GM23338 (cell line): ENCODE measurements around the gene ATP5MG. TPM values are rescaled to one million over a fixed set of nuclear protein-coding genes. Genes with fewer than 3 reads are reported as not detected.

Experiments used
- ATAC-seq: fragments of 200-7000 bp; cut with Tn5 transposase; 3 replicates; pipeline ENCODE4 v1.9.1; 2020
- DNase-seq: peaks from one replicate; pipeline ENCODE4 v3.0.0-alpha.2; 2015; ENCODE audit warnings: low spot score
- H2AFZ ChIP-seq: fragments of 200-600 bp; sonication (generic); 2 replicates; pipeline ENCODE4 v1.8.0; 2016; ENCODE audit warnings: antibody characterized with exemption, mild to moderate bottlenecking, moderate library complexity
- H3F3A ChIP-seq: fragments of 200-600 bp; sonication (generic); replicated peaks from 2 replicates; pipeline ENCODE4 v1.8.0; 2017; ENCODE audit warnings: antibody characterized with exemption, mixed run types, low read depth
- H3K27ac ChIP-seq: fragments of 200-600 bp; sonication (generic); 2 replicates; pipeline ENCODE4 v1.6.1; 2016; ENCODE audit warnings: low read depth
- H3K27me3 ChIP-seq: fragments of 200-600 bp; sonication (generic); 2 replicates; pipeline ENCODE4 v1.8.0; 2016; ENCODE audit warnings: mild to moderate bottlenecking, mixed run types, moderate library complexity; ENCODE audit not compliant: insufficient read depth
- H3K36me3 ChIP-seq: fragments of 200-600 bp; sonication (generic); 2 replicates; pipeline ENCODE4 v1.8.0; 2016; ENCODE audit warnings: mild to moderate bottlenecking; ENCODE audit not compliant: insufficient read depth
- H3K4me1 ChIP-seq: fragments of 200-600 bp; sonication (generic); 2 replicates; pipeline ENCODE4 v1.8.0; 2016; ENCODE audit warnings: mild to moderate bottlenecking, moderate library complexity; ENCODE audit not compliant: insufficient read depth
- H3K4me2 ChIP-seq: fragments of 200-600 bp; sonication (generic); 2 replicates; pipeline ENCODE4 v1.7.1; 2017; ENCODE audit warnings: mixed run types
- H3K4me3 ChIP-seq: fragments of 200-600 bp; sonication (generic); 2 replicates; pipeline ENCODE4 v1.6.1; 2016; ENCODE audit warnings: mixed run types
- H3K79me2 ChIP-seq: fragments of 200-600 bp; sonication (generic); replicated peaks from 2 replicates; pipeline ENCODE4 v1.8.0; 2017; ENCODE audit warnings: mild to moderate bottlenecking; ENCODE audit not compliant: insufficient read depth
- H3K9me2 ChIP-seq: fragments of 200-600 bp; sonication (generic); 2 replicates; pipeline ENCODE4 v1.8.0; 2017; ENCODE audit not compliant: insufficient read depth
- H4K20me1 ChIP-seq: fragments of 200-600 bp; sonication (generic); replicated peaks from 2 replicates; pipeline ENCODE4 v1.8.0; 2017; ENCODE audit warnings: mild to moderate bottlenecking; ENCODE audit not compliant: insufficient read depth
- H3K27ac Mint-ChIP-seq: 2 replicates; pipeline ENCODE4 v1.8.0; 2020; ENCODE audit warnings: inconsistent platforms, mild to moderate bottlenecking, moderate library complexity, mixed read lengths
- H3K27me3 Mint-ChIP-seq: 3 replicates; pipeline ENCODE4 v1.8.0; 2022; ENCODE audit warnings: low read depth, mild to moderate bottlenecking, moderate library complexity, mixed read lengths, inconsistent platforms; ENCODE audit not compliant: insufficient read depth, poor library complexity
- H3K36me3 Mint-ChIP-seq: 3 replicates; pipeline ENCODE4 v1.8.0; 2021; ENCODE audit warnings: low read depth, mild to moderate bottlenecking, inconsistent platforms, moderate library complexity, mixed read lengths
- H3K4me1 Mint-ChIP-seq: 3 replicates; pipeline ENCODE4 v1.8.0; 2020; ENCODE audit warnings: mild to moderate bottlenecking, inconsistent platforms, mixed read lengths
- H3K4me3 Mint-ChIP-seq: 3 replicates; pipeline ENCODE4 v1.8.0; 2021; ENCODE audit warnings: moderate library complexity, mild to moderate bottlenecking, inconsistent platforms, mixed read lengths
- H3K9me3 Mint-ChIP-seq: 3 replicates; pipeline ENCODE4 v1.8.0; 2020; ENCODE audit warnings: moderate library complexity, mild to moderate bottlenecking, inconsistent platforms, mixed read lengths
- CREB1 ChIP-seq: fragments of 250-450 bp; sonication (Bioruptor Pico); IDR thresholded peaks from 2 replicates; pipeline ENCODE4 v1.5.0; 2020; ENCODE audit warnings: low read depth, mild to moderate bottlenecking, moderate library complexity
- CTCF ChIP-seq, 2 experiments: fragments of 200-600 bp in 1 of 2; sonication (generic) in 1 of 2; conservative IDR thresholded peaks; 2 replicates each; pipeline versions ENCODE4 v1.5.1 to v1.6.1; 2016 to 2017; ENCODE audit warnings: antibody characterized with exemption in 2 of 2, low read depth in 2 of 2, mild to moderate bottlenecking in 2 of 2, moderate library complexity in 1 of 2
- EZH2 ChIP-seq: fragments of 200-600 bp; sonication (generic); IDR thresholded peaks from one replicate; pipeline ENCODE4 v1.8.0; 2017; ENCODE audit warnings: antibody characterized with exemption, mild to moderate bottlenecking, low read depth; ENCODE audit not compliant: unreplicated experiment
- EZH2phosphoT487 ChIP-seq: fragments of 200-600 bp; sonication (generic); IDR thresholded peaks from one replicate; pipeline ENCODE4 v1.8.1; 2018; ENCODE audit warnings: antibody characterized with exemption; ENCODE audit not compliant: unreplicated experiment
- JUNB ChIP-seq: IDR thresholded peaks from one replicate; pipeline ENCODE4 v1.6.1; 2016; ENCODE audit warnings: antibody characterized with exemption; ENCODE audit not compliant: unreplicated experiment
- NANOG ChIP-seq: IDR thresholded peaks from 2 replicates; pipeline ENCODE4 v1.6.1; 2016; ENCODE audit warnings: antibody characterized with exemption, borderline replicate concordance
- POLR2AphosphoS5 ChIP-seq: IDR thresholded peaks from 2 replicates; pipeline ENCODE4 v1.6.1; 2016; ENCODE audit warnings: antibody characterized with exemption, low read depth
- REST ChIP-seq: IDR thresholded peaks from one replicate; pipeline ENCODE4 v1.6.1; 2018; ENCODE audit warnings: antibody characterized with exemption; ENCODE audit not compliant: unreplicated experiment
- STAT1 ChIP-seq: IDR thresholded peaks from one replicate; pipeline ENCODE4 v1.6.1; 2016; ENCODE audit warnings: antibody characterized with exemption; ENCODE audit not compliant: unreplicated experiment
- ZNF114 ChIP-seq: fragments of 250-450 bp; sonication (Bioruptor Pico); IDR thresholded peaks from 2 replicates; pipeline ENCODE4 v1.5.0; 2020; ENCODE audit warnings: mild to moderate bottlenecking, moderate library complexity
- ZNF331 ChIP-seq: fragments of 250-450 bp; sonication (Bioruptor Pico); IDR thresholded peaks from 2 replicates; pipeline ENCODE4 v1.5.0; 2020; ENCODE audit warnings: low read depth, mild to moderate bottlenecking, moderate library complexity
- polyA plus RNA-seq: library from polyadenylated mRNA; unstranded; fragments of >200 nt; fragmentation: Nextera tagmentation; extraction: Ambion mirVana; gene quantifications from 2 replicates; pipeline ENCODE4 v1.2.1, GENCODE V29; 2016
- total RNA-seq: library from RNA; depleted of rRNA; stranded (reverse); fragments of >200 nt; shearing (Covaris generic); gene quantifications from 2 replicates; pipeline ENCODE4 v1.2.3, GENCODE V29; 2014
- TF ChIP-seq, protein P1 (sequence below): IDR thresholded peaks from 2 replicates; pipeline ENCODE4 v1.6.1; 2016; ENCODE audit warnings: antibody characterized with exemption
- TF ChIP-seq, protein P2 (sequence below): fragments of 250-450 bp; sonication (Bioruptor Pico); IDR thresholded peaks from 2 replicates; pipeline ENCODE4 v1.5.0; 2020; ENCODE audit warnings: mild to moderate bottlenecking, moderate library complexity

ATP5MG gene
- total and polyA plus RNA-seq, 2 experiments from 2014 or later, result 41.7 to 987 TPM

GRCh38 chr11:118447423-118447822 is 46.0 kb downstream of the ATP5MG start:
- no peak overlapping the region for H3K27ac Mint-ChIP-seq
- no peak for TF ChIP-seq JUNB
- TF ChIP-seq EZH2, result no peak
- no peak for TF ChIP-seq ZNF331 (CRISPR knock-in tag)
- TF ChIP-seq EZH2phosphoT487, result no peak
- TF ChIP-seq CREB1, result no peak
- TF ChIP-seq, protein P1, sequence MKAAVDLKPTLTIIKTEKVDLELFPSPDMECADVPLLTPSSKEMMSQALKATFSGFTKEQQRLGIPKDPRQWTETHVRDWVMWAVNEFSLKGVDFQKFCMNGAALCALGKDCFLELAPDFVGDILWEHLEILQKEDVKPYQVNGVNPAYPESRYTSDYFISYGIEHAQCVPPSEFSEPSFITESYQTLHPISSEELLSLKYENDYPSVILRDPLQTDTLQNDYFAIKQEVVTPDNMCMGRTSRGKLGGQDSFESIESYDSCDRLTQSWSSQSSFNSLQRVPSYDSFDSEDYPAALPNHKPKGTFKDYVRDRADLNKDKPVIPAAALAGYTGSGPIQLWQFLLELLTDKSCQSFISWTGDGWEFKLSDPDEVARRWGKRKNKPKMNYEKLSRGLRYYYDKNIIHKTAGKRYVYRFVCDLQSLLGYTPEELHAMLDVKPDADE, result no peak
- TF ChIP-seq ZNF114, result no peak
- no peak for TF ChIP-seq POLR2AphosphoS5
- no peak for TF ChIP-seq NANOG
- TF ChIP-seq, protein P2, sequence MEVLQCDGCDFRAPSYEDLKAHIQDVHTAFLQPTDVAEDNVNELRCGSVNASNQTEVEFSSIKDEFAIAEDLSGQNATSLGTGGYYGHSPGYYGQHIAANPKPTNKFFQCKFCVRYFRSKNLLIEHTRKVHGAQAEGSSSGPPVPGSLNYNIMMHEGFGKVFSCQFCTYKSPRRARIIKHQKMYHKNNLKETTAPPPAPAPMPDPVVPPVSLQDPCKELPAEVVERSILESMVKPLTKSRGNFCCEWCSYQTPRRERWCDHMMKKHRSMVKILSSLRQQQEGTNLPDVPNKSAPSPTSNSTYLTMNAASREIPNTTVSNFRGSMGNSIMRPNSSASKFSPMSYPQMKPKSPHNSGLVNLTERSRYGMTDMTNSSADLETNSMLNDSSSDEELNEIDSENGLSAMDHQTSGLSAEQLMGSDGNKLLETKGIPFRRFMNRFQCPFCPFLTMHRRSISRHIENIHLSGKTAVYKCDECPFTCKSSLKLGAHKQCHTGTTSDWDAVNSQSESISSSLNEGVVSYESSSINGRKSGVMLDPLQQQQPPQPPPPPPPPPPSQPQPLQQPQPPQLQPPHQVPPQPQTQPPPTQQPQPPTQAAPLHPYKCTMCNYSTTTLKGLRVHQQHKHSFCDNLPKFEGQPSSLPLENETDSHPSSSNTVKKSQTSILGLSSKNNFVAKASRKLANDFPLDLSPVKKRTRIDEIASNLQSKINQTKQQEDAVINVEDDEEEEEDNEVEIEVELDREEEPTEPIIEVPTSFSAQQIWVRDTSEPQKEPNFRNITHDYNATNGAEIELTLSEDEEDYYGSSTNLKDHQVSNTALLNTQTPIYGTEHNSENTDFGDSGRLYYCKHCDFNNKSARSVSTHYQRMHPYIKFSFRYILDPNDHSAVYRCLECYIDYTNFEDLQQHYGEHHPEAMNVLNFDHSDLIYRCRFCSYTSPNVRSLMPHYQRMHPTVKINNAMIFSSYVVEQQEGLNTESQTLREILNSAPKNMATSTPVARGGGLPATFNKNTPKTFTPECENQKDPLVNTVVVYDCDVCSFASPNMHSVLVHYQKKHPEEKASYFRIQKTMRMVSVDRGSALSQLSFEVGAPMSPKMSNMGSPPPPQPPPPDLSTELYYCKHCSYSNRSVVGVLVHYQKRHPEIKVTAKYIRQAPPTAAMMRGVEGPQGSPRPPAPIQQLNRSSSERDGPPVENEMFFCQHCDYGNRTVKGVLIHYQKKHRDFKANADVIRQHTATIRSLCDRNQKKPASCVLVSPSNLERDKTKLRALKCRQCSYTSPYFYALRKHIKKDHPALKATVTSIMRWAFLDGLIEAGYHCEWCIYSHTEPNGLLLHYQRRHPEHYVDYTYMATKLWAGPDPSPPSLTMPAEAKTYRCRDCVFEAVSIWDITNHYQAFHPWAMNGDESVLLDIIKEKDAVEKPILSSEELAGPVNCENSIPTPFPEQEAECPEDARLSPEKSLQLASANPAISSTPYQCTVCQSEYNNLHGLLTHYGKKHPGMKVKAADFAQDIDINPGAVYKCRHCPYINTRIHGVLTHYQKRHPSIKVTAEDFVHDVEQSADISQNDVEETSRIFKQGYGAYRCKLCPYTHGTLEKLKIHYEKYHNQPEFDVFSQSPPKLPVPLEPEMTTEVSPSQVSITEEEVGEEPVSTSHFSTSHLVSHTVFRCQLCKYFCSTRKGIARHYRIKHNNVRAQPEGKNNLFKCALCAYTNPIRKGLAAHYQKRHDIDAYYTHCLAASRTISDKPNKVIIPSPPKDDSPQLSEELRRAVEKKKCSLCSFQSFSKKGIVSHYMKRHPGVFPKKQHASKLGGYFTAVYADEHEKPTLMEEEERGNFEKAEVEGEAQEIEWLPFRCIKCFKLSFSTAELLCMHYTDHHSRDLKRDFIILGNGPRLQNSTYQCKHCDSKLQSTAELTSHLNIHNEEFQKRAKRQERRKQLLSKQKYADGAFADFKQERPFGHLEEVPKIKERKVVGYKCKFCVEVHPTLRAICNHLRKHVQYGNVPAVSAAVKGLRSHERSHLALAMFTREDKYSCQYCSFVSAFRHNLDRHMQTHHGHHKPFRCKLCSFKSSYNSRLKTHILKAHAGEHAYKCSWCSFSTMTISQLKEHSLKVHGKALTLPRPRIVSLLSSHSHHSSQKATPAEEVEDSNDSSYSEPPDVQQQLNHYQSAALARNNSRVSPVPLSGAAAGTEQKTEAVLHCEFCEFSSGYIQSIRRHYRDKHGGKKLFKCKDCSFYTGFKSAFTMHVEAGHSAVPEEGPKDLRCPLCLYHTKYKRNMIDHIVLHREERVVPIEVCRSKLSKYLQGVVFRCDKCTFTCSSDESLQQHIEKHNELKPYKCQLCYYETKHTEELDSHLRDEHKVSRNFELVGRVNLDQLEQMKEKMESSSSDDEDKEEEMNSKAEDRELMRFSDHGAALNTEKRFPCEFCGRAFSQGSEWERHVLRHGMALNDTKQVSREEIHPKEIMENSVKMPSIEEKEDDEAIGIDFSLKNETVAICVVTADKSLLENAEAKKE (CRISPR knock-in tag), result no peak
- TF ChIP-seq STAT1, result no peak
- no peak for TF ChIP-seq CTCF (conservative IDR thresholded peaks at IDR 0.05; ENCODE audit: low read depth in 2 of 2)
- no peak for TF ChIP-seq REST

More at GRCh38 chr11:118447423-118447822, 46.0 kb downstream of the ATP5MG start:
- H3K9me2 ChIP-seq, result no peaks in the 10 kb centered on the region
- no peak overlapping the region for H3K4me3 Mint-ChIP-seq
- DNase-seq (no peak), ATAC-seq (no peak)
- no peaks in the 10 kb centered on the region; the same call in 1 of the 3 replicates for H3K36me3 Mint-ChIP-seq
- peaks cover 3% of the 10 kb centered on the region for H3K27me3 Mint-ChIP-seq
- H3K4me3 ChIP-seq, result no peak overlapping the region
- no peaks in the 10 kb centered on the region for H3K27me3 ChIP-seq
- H3K27ac ChIP-seq, result no peak overlapping the region
- no peaks in the 10 kb centered on the region for H3F3A ChIP-seq
- peaks cover 5% of the 10 kb centered on the region; the same call in 1 of the 2 replicates for H3K4me1 ChIP-seq
- H2AFZ ChIP-seq, result no peak overlapping the region
- H3K36me3 ChIP-seq, result no peaks in the 10 kb centered on the region
- H3K4me2 ChIP-seq, result no peak overlapping the region
- H3K79me2 ChIP-seq, result peaks cover 100% of the 10 kb centered on the region
- H3K4me1 Mint-ChIP-seq, result peaks cover 18% of the 10 kb centered on the region
- no peaks in the 10 kb centered on the region; the same call in 2 of the 3 replicates for H3K9me3 Mint-ChIP-seq
- H4K20me1 ChIP-seq, result peaks cover 72% of the 10 kb centered on the region
